ENCODE data around the gene RWDD2A.

Gene RWDD2A

GRCh38 chr6:83199173-83199862 lies 6.2 kb downstream of the RWDD2A start:
- DNase-seq, result no peak

DNA sequence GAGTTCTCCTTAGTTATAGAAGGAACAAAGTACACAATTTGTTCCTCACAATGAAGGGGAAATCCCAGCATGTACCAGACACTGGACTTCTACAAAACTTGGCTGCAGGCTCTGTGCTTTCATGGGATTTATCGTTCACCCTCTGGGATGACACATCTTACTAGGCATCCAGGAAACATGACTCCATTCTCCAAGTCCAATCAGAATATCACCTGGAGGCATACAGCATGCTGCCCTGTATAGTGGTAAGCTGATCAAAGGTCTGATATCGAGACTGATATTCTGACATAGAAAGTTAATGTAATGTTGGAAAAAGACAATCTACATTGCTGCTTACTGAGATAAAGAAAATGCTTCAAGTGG lies 6.7 kb downstream of the RWDD2A start:
- no peak for DNase-seq

- no peak for DNase-seq
Measured at GRCh38 chr6:83202031-83202430, 8.9 kb downstream of the RWDD2A start.

DNA sequence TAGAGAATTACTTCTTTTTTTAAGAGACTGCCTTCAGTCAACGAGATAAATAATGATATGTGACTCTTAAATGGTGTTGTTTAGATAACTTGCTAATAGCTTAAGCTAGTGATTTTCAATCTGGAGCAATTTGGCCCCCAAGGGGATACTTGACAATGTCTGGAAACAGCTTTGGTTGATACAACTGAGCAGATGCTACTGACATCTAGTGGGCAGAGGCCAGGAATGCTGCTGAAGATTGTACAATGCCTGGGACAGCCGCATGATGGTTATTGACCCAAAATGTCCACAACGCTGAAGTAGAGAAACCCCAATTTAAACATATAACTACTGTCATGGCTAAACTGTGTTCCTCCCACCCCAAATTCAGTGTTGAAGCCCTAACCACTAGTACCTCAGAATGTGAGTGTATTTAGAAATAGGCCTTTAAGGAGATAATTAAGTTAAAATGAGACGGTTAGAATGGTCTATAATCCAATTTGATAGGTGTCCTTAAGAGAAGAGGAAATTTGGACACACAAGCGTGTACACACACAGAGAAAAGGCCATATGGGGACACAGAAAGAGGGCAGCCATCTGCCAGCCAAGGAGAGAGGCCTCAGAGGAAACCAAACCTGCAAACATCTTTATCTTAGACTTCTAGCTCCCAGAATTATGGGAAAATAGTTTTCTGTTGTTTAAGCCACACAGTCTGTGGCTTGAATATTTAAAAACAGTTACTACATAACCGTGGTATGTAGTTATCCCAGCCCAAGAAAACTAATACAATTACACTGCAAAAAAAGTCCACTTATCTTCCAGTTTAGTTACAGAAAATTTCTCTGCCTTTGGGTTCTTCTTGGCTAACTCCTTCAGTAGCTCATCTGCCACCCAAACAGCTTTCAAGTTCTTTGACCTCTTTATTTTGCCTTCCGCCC lies 22.2 kb downstream of the RWDD2A start:
- DNase-seq, result peak in 1 of 2 donors; percentile 22

- DNase-seq, result no peak
Measured at GRCh38 chr6:83216806-83217205, 23.6 kb downstream of the RWDD2A start.

DNA sequence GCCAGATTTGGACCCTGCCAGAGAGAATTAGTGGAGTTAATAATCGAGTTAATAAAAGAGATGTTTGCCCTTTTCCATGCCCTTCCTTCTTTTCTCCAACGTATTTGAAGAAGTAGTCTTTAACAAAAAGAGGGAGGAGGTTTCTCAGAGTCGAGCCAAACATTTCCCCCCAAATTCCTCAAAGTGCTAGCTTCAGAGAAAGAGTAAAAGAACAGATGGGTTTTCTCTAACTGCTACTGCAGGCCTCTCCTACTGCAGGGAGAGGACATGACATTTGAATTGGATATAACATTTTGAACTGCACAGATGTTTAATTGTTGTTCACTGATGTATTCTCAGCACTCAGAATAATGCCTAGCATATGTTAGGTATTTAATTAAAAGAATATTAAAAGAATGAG lies 25.5 kb downstream of the RWDD2A start:
- no peak for DNase-seq

- DNase-seq, result no peak
Measured at GRCh38 chr6:83220121-83220520, 27.0 kb downstream of the RWDD2A start.

GRCh38 chr6:83221276-83221675 lies 28.1 kb downstream of the RWDD2A start:
- DNase-seq, result no peak

DNA sequence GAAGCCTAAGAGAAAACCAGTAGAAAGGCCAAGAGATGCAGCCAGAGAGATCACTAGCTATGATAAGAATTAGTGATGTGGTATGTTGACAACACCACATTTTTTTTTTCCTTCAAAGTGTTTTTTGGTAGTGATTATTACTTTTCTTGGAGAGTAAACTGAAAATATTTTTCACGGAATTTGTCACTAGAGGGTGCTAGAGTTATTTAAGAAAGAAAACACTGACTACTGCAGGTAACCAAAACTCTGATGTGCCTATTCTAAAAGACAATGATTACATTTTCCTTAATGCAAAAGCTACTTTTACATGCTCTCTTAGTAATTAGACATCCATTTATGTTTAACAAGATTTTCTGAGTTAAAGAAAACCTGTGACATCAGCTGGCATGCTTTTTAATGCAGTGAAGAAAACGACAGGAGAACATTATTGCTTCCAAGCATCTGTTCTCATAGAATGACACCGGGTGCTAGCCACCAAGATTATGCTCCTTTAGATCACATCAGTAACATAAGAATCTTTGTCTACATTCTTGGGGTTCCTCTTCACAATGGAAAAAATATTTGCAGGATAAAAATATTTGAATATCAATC lies 28.8 kb downstream of the RWDD2A start:
- DNase-seq, result peak in 1 of 2 donors; percentile 41

DNA sequence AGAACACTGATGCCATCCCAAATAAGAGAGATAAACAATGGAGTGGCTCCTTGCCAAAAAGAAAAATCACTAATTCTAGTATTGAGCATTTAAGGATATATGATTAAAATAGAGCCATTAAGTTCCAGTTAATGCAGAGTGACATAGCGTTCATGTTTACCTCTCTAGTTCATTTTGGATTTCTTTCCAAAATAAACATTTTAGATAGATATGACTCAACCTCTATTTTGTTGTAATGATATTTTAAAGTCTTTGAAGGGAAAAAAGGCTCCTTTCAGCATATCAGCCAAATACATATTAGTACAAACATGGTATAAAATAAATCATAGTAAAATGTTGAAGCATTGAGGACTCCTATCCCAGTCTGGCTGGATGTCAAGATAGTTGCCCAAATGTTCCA lies 33.4 kb downstream of the RWDD2A start:
- DNase-seq, result no peak

- DNase-seq, result no peak
Measured at GRCh38 chr6:83231146-83231545, 38.0 kb downstream of the RWDD2A start.

- DNase-seq, result no peak
Measured at GRCh38 chr6:83247471-83247870, 54.3 kb downstream of the RWDD2A start.

Data from bone marrow (tissue), 2 donors.